ELF-1 (cell line): Measurements from ENCODE around the gene MYO5B.
"Not testable (repeated sequence)": the region's sequence is repeated elsewhere in the genome, so short reads cannot be mapped to it uniquely, and the experiment has no call there.

Source experiments
- DNase-seq: peaks from one replicate; pipeline ENCODE4 v3.0.0-alpha.2; 2016; ENCODE audit warnings: low read depth, low spot score

Gene MYO5B

DNA sequence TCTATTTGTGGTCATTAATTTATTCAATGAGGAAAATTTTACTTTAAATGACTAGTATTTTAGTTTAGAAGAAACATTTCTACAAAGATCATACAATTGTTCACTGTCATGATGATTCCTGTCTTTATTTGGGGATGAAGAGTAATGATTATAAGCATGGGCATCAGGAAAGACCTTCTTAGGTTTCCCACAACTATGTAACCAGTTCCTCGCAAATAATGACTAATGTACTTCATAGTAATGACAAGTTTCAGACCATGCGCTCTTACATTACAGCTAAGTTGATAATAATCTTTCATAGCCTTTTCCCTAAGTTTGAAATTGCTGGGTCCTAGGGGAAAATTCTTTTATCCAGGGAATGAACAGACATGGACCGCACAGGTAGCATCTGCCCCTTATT, 90.5 kb downstream of the MYO5B start:
- DNase-seq: no peak

DNA sequence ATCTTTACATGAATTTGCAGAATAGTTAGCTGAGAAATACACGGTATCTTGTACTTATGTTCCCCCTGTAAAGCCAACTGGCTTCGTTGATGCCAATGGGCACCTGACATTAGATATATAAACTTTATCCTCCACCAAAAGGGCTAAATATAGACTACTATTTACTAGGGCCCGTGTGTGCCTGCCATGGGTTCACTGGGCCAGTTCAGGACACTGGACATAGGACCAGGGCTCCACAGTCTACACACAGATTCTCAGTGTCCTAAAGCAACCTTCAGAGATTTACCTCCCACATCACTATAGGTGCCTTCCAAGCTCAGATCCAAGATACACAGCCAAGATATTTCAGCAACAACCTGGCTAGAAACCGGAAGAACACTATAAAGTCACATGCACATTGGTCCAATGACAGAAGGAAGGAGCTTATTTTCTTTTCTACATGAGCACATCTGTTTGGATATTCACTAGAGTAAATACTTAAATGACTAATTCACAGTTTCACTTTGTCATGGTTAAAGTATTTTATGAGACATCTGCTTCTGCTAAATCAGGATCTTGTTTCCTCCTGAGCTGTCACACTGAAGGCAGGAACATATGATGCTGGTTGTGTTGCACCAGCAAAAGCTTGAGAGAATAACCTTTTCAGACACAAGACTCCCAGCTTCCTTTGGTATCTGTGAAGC, 95.1 kb downstream of the MYO5B start:
- DNase-seq: no peak

DNA sequence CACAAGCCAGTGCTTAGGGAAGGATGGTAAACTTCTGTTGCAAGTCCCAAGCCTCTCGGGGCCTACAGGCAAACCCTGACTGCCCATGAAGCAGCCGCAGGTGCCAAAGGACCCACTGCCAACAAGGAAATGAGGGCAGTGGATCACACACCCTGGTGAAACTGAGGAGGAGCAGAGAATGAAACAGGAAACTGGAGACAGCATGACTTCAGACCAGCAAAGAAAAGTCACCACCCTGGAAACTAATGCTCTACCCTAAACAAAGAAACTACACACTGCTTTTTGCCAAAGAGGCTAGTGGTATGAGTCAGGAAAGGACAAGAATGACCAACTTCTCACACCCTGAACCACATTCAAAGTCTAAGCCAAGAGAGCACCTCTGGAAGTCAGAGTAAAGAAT, 97.2 kb downstream of the MYO5B start:
- DNase-seq: no peak

DNA sequence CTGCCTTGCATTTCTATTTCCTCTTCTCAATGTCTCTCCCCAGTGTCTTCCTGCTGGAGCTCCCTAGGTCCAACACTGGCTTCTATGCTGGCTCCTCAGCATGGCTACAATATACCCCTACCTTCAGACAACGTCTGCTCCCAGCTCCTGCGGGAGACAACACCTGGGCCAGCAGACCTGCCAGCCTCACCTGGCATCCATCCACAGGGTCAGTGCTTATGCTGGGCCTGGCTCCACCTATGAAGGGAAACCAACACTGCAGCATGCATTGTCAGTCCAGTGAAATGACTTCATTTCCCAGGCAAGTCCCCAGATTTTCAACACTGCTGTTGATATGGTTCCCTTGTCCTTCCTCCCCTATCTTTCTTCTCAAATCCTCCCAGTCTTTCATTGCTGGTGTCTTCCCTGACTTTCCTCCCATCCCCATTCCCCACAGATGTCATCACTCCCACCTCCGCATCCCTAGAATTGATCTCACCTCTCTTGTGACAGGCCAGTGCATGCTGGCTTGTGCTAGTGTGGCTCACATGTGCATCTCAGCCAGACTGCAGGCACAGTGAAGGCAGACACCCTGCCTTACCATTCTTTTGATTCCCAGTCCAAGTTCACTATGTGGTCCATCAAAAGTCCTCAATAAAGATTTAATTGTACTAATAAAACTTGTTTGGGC, 98.0 kb downstream of the MYO5B start:
- no peak for DNase-seq

DNA sequence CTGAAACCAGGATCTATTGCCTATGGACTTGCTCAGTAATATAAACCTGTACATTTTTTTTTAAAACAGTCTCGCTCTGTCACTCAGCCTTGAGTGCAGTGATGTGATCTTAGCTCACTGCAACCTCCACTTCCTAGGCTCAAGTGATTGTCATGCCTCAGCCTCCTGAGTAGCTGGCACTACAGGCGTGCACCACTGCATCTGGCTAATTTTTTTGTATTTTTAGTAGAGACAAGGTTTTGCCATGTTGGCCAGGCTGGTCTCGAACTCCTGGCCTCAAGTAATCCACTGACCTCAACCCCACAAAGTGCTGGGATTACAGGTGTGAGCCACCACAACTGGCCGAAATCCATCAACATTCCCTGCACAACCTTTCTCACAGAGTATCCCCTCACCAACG, 100.2 kb downstream of the MYO5B start:
- not testable (repeated sequence) for DNase-seq

DNA sequence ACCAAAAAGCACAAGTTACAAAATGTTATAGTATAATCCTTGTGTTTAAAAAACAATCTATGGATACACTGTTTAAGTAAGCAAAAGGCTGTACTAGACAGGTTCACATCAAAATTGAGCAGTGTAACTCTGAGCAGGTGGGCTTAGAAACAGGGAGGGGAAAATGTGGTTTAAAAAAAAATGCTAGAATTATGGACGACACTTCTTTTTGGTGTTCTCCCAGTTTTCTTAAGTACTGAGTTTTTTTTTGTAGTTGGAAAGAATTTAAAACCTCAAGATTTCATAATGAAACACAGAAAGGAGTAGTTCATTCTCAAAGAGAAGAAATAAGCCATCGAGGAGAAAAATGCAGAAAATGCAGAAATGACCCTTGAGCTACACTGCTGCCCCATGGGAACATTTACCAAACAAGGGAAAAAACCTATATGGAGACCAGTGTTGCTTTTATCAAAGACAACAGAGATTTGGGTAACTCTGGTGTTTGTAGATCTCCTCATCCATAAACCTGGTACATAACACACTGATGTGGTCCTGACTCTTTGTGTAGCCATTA, 100.7 kb downstream of the MYO5B start:
- DNase-seq: no peak

DNA sequence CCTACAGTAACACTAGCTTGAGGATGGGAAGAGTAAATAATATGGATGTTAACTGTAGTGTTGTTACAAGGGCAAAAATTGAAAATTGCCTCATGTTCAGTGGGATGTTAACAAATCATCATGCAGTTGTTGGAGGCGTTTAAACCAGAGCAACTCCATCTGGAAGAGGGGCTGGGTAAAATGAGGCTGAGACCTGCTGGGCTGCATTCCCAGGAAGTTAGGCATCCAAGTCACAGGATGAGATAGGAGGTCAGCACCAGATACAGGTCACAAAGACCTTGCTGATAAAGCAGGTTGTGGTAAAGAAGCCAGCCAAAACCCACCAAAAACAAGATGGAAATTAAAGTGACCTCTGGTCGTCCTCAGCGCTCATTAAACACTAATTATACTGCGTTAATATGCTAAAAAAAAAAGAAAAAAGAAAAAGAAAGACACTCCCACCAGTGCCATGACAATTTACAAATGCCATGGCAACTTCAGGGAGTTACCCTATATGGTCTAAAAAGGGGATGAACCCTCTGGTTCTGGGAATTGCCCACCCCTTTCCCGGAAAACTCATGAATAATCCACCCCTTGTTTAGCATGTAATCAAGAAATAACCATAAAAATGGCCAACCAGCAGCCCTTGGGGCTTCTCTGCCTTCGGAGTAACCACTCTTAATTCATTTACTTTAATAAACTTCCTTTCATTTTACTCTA, 101.4 kb downstream of the MYO5B start:
- peak; percentile 62 for DNase-seq

DNA sequence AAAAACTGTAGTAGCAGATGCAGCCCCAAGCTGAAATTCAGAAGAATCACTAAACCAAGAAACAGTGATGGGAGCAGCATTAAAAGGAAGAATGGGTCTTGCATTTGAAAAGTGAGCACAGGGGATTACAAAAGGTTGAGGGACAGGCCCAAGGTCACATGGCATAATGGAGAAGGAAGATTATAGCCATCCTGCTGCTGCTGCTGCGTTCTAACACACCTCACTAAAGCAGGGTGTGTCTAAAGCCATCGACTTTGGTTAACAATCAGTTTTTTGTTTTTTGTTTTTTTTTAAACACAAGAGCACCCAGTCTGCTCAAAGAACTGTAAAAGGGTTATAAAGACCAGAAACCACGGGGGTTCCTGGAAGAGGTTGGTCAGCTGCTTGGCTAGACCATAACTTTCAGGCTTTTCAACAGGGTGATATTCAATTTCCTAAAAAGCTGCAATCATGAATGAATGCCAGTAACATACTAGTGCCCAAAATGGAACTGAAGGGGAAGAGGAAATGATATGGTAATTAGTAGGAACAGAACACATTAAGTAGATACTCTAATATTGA, 102.6 kb downstream of the MYO5B start:
- peak; percentile 31 for DNase-seq

DNA sequence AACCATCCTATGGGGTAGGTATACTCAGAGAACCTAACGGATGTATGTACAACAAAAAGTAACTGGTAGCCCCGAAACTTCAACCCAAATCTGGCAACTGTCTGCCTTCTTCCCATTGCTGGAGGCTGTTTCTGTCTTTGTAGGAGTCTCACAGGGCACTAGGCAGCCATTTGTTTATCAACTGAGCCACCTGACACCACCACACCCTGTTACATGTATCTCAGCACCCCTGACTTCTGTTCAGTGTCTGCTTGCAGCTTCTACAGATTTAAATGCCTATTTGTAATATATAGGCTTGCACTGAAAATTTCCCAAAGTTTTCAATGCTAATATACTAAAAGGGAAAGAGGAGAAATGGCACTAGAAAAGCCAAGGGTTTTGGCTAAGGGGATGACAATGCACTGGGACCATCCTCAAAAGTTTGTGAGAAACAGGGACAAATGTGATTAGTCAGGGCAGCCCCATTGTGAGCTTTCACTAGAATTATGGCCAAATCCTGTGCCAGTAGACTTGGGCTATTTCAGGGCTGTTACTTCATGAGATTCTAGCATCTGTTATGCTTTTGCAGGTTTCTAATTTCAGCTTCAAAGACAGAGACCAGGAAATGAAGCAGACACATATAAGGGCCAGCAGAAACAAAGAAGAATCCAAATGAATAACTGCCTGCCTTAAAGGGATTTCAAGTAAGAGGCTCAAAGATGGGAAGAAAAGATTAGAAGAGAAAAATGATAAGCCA, 103.3 kb downstream of the MYO5B start:
- peak; percentile 19 for DNase-seq

DNA sequence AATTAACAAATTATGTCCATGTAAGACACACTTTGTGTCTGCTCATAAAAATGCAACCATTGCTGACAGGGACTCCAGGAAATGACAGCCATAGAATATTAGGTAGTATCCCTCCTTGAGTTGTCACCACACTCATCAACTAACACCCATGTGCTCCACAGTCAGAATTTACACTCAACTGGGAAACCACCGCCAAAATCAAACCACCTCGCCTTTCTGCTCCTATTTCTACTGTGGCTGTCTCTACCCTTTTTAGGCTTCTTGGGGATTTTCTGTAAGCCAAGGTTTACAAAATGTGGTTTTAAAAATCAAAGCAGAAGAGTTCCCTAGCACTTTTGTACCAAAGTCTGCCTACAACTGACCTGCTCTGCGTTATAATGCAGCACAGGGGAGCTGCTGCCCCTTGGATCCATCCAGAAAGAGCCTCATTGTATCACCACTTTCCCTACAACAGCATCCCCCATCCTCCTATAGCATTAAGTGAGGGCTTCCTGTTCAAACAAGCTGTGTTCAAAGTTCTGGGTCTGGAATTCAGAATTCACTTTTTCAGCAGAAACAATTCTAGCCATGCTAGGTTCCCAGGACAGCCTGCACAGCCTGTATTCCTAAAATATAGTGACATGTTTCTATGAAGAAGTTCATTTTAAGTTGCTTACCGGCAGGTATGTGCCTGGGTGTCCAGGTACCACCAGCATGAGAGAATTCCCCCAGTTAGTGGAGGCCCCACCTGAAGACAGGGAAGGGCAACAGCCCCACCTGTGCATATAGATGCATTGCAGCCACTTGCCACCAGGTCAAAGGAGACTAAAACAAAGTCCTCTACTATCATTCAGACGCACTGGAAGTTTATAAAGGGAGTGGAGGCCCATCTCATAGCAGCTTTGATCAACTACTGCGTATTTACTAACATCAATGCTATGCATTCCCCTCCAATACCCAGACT, 104.3 kb downstream of the MYO5B start:
- DNase-seq: no peak

DNA sequence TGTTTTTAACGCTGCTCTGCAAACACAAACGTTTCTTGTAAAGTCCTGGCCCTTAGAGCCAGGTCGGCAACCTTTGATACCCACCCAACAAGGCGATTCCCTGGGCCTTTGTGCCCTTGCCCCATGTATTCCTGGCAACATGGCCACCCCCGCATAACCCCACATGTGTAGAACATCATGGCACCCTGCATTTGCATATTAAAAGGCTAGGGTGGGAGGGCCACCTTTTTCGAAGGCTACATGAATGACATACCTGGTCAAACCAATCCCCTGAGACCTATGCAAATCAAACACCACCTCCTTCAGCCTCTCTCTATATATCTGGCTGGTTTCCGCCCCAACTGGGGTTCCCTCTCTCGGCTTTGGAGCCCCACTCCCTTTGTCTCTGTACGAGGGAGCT, 105.2 kb downstream of the MYO5B start:
- DNase-seq: no peak

DNA sequence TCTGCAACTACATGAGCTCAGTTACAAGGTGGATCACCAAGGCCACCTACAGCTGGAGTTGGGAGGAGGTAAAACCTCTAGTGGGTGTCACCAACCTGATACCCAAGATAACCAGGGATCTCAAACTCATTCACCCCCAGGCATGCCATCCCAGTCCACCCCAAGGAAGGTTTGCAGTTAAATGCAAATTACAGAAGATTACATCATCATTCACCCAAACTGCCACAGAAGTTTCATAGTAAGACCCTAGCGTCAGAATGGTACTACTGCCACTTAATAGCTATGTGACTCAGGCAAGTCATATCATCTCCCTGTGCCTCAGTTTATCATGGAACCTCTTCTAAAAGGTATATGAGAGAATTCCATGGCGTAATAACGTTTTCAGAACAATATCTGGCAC, 111.2 kb downstream of the MYO5B start:
- DNase-seq: no peak

DNA sequence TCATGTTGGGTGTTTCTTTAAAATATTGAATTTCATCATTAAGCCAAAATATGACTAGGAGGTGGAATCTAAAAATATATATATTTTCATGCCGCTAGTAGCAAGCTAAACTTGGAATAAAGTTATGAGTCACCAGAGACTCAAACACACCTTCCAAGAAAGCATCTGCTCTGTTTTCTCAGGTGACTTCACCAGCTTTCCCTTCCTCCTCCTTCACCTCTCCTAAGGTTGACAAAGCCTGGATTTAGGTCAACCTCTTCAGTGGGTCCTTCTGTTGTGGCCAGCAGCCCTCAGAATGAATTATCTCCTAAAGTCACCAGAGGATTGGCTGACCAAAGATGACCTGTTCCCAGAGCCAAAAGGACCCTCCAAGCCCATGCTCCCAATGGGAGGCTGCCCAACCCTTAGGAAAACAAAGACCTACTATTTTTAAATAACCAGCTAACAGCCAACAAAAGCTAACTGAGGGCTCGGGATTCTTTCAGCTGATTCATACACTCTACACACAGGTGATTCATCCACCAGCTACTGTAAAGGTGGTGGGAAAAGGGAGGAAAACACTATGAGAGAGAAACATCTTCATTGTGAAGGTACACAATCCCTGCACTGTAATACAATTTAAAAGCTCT, 113.9 kb downstream of the MYO5B start:
- no peak for DNase-seq

DNA sequence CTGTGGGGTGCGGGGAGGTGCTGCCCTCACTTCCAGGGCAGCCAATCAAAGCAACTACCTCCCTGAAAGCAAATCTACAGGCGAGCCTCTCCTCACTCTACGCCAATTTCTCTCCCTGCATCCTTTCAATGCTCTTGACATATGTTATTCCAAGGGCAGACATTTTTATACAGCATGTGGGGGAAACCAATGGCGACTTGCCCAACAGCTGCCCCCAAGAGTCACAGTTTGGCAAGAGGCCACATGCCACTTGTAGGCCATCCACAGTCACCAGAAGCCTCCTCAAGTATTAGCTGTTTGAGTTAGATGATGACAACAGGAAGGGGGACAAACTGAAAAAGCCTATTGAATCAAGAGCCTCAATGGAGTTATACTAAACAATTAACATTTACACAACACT, 114.6 kb downstream of the MYO5B start:
- no peak for DNase-seq

DNA sequence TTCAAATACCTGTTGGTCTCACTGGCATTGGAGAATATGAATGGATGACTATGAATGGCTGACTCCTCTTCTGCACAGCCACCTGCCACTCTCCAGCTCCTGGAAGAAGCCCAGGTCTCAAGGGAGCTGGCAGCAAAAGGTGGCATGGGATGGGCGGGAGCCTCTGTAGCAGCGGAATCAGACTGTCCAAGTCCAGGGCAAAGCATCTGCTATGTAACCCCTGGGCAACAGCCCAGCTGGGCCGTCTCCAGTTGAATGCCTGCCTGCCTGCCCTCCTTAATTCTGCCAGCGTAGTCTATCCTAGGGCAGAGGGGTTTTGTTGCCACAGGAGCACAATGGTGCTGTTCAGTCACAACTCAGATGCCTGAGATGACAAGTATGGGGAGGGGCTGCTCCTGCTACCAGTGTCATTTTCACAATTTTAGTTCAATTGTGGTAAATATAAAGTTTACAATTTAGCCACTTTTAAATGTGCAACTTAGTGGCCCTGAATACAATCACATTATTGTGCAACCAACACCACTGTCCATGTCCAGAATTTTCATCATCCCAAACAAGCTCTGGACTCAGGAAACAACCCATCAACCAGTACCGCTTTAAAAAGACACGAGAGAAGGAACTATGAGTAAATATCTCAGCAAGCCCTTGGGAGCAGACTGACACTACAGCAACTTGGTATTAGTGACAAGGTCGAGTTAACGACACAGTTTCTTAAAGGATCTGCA, 115.2 kb downstream of the MYO5B start:
- no peak for DNase-seq

DNA sequence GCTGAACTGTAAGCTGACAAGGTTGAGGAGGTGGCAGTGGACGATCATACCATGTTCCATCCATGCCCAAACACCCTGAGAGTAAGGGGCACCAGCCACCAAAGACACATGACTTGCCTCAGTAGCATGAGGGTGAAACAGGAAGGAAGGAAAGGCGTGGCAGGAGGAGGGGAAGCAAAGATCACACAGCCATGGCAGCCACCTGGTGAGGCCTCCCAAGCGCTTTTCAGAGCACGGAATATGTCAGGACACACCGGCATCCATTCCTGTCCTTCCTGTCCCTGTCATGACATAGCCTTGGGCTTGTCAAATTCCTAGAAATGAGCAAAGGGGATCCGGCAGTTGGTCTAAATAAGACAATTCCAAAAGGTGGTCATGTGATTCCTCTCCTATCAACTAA, 118.7 kb downstream of the MYO5B start:
- DNase-seq: no peak

DNA sequence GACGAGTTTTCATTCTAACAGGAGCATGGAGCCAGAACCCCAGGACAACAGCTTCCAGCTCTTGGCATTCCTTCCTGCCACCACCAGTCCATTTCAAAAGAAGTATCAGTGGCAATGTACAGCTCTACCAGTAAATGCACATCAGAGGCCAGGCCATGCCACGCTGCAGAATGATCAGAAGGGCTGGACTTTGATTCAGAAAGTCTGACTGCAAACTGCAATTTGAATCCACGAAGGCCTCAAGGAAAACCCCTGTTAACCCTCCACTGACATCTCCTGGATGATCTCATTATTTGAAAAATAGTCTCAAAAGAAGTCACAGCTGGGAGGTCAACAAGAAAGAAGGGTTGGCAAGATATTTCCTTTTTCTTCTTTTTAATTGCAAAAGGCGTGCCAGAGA, 119.2 kb downstream of the MYO5B start:
- no peak for DNase-seq

DNA sequence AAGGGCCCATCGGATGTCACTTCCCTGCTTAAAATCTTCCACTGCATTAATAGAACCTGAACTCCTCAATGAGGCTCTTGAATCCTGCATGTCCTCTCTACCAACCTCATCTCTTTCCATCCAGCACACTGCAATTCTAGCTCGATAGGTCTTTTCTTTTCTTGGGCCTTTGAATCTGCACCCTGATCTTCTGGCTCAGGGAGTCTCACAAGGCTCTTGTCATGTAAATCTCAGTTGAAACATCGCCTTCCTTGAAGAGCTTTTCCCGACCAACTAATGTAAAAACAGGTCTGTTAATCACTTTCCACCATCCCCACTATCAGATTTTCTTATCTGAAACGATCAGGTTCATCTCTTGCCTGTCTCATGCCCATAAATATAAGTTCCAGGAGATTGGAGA, 120.5 kb downstream of the MYO5B start:
- no peak for DNase-seq

DNA sequence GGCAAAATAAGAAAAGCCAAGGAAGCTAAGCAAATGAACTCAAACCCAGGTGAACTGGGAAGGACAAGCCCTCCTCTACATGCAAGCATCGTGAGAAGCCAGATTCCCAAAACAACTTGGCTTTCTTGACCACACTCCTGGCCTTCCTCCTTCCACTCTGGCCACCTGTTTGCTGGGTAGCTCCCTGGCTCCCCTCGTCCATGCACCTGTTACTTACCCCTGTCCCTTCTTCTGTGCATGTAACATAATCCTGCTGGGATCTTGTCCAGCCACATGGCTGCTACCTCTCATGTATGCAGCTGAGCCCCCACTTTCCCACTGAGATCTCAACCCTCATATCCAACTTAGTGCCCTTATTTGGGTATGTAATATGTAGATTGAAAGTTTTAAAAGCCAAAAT, 121.6 kb downstream of the MYO5B start:
- DNase-seq: no peak
